Measurements from ENCODE around the gene ZFYVE28.

Gene ZFYVE28

GRCh38 chr4:2300431-2301224, 117.8 kb downstream of the ZFYVE28 start:
- Histone ChIP-seq H3K9me3 (ENCODE audit: control insufficient read depth, insufficient read depth, low read length) (no peaks in the 10 kb centered on the region), H3K4me1 (ENCODE audit: insufficient read depth, low read length) (no peaks in the 10 kb centered on the region)

GRCh38 chr4:2299794-2300193, 118.7 kb downstream of the ZFYVE28 start:
- no peak overlapping the region for H3K9ac ChIP-seq (ENCODE audit: low read depth, low read length)
- no peaks in the 10 kb centered on the region for H3K9me3 ChIP-seq (ENCODE audit: control insufficient read depth, insufficient read depth, low read length)
- no peaks in the 10 kb centered on the region for H3K4me1 ChIP-seq (ENCODE audit: insufficient read depth, low read length)

More at GRCh38 chr4:2300431-2301224, 117.8 kb downstream of the ZFYVE28 start:
- Histone ChIP-seq H3K36me3 (ENCODE audit: insufficient read depth, low read length) (no peaks in the 10 kb centered on the region), H3K9ac (ENCODE audit: low read depth, low read length) (no peak overlapping the region)

GRCh38 chr4:2298532-2298991, 119.9 kb downstream of the ZFYVE28 start:
- Histone ChIP-seq H3K9ac (ENCODE audit: low read depth, low read length) (no peak overlapping the region), H3K36me3 (ENCODE audit: insufficient read depth, low read length) (no peaks in the 10 kb centered on the region), H3K9me3 (ENCODE audit: control insufficient read depth, insufficient read depth, low read length) (no peaks in the 10 kb centered on the region), H3K4me1 (ENCODE audit: insufficient read depth, low read length) (no peaks in the 10 kb centered on the region)

More at GRCh38 chr4:2299794-2300193, 118.7 kb downstream of the ZFYVE28 start:
- H3K36me3 ChIP-seq (ENCODE audit: insufficient read depth, low read length): no peaks in the 10 kb centered on the region

- H3K9me3 ChIP-seq (ENCODE audit: control insufficient read depth, insufficient read depth, low read length): no peaks in the 10 kb centered on the region
- H3K36me3 ChIP-seq (ENCODE audit: insufficient read depth, low read length): no peaks in the 10 kb centered on the region
- H3K4me1 ChIP-seq (ENCODE audit: insufficient read depth, low read length): no peaks in the 10 kb centered on the region
- no peak overlapping the region for H3K9ac ChIP-seq (ENCODE audit: low read depth, low read length)
Measured at GRCh38 chr4:2297606-2298531, 120.6 kb downstream of the ZFYVE28 start.

GRCh38 chr4:2296631-2297601, 121.5 kb downstream of the ZFYVE28 start:
- Histone ChIP-seq H3K36me3 (ENCODE audit: insufficient read depth, low read length) (no peaks in the 10 kb centered on the region), H3K9me3 (ENCODE audit: control insufficient read depth, insufficient read depth, low read length) (no peaks in the 10 kb centered on the region), H3K4me1 (ENCODE audit: insufficient read depth, low read length) (no peaks in the 10 kb centered on the region), H3K9ac (ENCODE audit: low read depth, low read length) (no peak overlapping the region)

DNA sequence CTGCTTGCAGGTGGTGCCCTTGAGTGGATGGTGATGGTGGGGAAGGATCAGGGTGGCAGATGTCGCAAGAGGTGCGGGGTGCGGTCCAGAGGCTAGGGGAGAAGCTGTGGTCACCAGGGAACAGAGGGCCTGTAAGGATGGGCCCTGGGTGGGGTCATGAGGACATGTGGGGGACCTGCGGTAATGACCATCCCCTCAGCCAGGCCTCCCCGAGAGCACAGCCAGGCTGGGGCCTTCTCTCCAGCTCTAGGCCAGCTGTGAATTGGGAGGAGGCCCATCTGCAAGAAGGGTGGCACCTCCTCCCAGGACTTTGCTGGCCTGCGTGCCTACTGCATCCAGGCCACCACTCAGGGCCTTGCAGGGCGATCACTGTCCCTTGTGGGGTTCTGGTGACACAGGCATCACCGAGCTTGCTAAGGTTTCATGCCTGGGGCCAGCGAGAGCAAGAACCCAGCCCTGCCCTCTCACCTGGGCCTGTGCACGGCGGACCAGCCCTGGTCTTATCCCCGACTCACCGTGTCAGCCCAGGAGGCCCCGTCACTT, 122.5 kb downstream of the ZFYVE28 start:
- H3K9me3 ChIP-seq (ENCODE audit: control insufficient read depth, insufficient read depth, low read length): no peaks in the 10 kb centered on the region
- no peak overlapping the region for H3K9ac ChIP-seq (ENCODE audit: low read depth, low read length)

DNA sequence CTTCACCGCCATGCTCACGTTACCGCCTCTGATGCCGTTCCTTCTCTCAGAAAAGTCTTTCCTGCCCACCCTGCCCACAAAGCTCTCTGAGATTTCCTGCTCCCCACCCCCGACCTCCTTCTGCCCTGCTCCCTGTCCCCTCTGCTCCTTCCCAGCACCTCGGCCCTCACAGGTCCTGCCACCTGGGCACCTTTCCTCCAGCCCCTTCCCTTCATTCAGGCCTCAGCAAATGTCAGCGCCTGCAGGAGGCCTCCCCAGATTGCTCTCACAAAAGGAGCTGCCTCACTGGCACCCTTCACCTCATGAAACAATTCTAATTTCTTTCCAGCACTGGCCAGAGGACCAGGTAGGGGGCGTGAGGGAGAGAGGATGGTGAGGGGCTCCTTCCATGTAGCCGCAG, 122.9 kb downstream of the ZFYVE28 start:
- Histone ChIP-seq H3K9me3 (ENCODE audit: control insufficient read depth, insufficient read depth, low read length) (no peaks in the 10 kb centered on the region), H3K4me1 (ENCODE audit: insufficient read depth, low read length) (no peaks in the 10 kb centered on the region), H3K36me3 (ENCODE audit: insufficient read depth, low read length) (no peaks in the 10 kb centered on the region)

More for the DNA sequence above, 122.5 kb downstream of the ZFYVE28 start:
- Histone ChIP-seq H3K36me3 (ENCODE audit: insufficient read depth, low read length) (no peaks in the 10 kb centered on the region), H3K4me1 (ENCODE audit: insufficient read depth, low read length) (no peaks in the 10 kb centered on the region)

GRCh38 chr4:2292646-2293108, 125.8 kb downstream of the ZFYVE28 start:
- H3K9me3 ChIP-seq (ENCODE audit: control insufficient read depth, insufficient read depth, low read length): no peaks in the 10 kb centered on the region
- no peak overlapping the region for H3K9ac ChIP-seq (ENCODE audit: low read depth, low read length)
- H3K36me3 ChIP-seq (ENCODE audit: insufficient read depth, low read length): no peaks in the 10 kb centered on the region
- no peaks in the 10 kb centered on the region for H3K4me1 ChIP-seq (ENCODE audit: insufficient read depth, low read length)

More for the DNA sequence above, 122.9 kb downstream of the ZFYVE28 start:
- H3K9ac ChIP-seq (ENCODE audit: low read depth, low read length): no peak overlapping the region

DNA sequence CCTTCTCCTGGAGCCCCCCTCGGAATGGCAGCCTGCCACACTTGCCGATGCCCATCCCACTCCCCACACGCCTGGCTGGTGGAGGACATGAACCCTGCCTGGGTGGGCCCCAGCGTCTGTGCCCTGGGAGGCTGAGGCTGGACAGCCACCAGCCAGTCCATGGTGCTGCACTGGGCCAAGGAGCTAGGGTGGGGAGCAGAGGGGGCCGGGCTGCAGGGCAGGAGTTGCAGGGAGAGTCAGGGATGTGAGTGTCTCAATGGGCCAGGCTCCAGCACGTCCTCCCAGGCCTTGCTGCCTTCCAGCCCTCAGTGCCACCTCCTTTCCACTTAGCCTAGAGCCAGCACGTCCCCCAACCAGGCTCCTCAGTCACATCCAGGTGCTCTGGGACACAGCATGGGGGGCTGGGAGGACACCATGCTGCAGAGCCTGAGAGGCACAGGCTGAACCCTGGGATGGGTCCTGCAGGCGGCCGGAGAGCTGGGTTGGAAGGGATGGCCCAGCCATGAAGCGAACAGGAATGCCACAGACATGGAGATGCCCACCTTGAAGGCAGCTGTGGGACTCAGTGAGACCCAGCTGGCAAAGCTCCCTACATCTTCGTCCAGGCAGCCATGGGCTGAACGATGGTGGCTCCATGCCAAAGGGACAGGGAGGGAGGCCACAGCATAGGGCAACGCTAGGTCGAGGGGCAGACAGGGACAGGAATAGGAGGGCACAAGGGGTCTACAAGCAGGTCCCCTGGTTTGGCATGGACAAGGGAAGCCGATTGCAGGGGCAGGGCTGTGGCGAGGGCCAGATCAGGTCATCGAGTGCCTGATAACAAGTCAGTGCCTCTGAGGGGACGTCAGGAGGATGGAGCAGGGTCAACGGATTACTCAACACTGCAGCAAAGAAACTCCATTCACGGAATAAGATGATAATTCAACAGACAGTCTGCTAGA, 126.5 kb downstream of the ZFYVE28 start:
- Histone ChIP-seq H3K9ac (ENCODE audit: low read depth, low read length) (no peak overlapping the region), H3K4me1 (ENCODE audit: insufficient read depth, low read length) (no peaks in the 10 kb centered on the region)

DNA sequence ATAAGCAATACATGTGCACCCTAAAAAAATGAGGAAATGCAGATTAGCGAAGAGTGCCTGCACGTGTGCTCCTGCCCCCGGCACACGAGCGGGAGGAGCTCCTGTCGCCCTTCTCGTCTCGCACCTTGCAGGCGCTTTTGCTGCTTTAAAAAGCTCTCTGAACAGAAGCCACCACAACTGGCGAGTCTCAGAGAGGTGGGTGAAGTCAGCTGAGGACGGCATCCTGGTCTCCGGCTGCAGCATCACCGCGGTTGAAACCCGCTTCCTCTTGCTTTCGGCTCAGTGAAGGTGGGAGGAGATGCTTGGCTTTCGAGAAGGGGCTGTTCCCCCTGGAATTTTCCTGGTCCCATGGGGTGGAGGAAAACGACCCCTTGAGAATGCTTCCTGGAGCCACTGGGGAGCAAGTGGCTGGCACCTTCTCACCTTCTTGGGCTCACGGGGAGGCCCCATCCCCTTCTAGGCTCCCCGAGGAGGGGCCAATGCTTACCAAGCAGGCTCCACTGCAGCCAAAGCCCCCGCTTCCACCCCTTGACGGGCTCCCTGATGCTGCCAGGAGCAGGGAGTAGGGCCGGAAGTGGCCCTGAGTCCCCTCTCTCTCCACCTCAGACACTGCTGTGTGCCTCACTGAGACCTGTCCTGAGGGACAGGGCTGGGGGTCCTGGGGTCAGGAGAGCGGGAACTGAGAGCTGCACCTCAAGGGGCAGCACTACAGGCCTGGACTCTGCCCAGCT, 127.3 kb downstream of the ZFYVE28 start:
- H3K9me3 ChIP-seq (ENCODE audit: control insufficient read depth, insufficient read depth, low read length): no peaks in the 10 kb centered on the region
- no peaks in the 10 kb centered on the region for H3K36me3 ChIP-seq (ENCODE audit: insufficient read depth, low read length)
- no peaks in the 10 kb centered on the region for H3K4me1 ChIP-seq (ENCODE audit: insufficient read depth, low read length)
- H3K9ac ChIP-seq (ENCODE audit: low read depth, low read length): no peak overlapping the region

More for the DNA sequence above, 126.5 kb downstream of the ZFYVE28 start:
- Histone ChIP-seq H3K9me3 (ENCODE audit: control insufficient read depth, insufficient read depth, low read length) (no peaks in the 10 kb centered on the region), H3K36me3 (ENCODE audit: insufficient read depth, low read length) (no peaks in the 10 kb centered on the region)

GRCh38 chr4:2290488-2290887, 128.0 kb downstream of the ZFYVE28 start:
- Histone ChIP-seq H3K9ac (ENCODE audit: low read depth, low read length) (no peak overlapping the region), H3K9me3 (ENCODE audit: control insufficient read depth, insufficient read depth, low read length) (no peaks in the 10 kb centered on the region), H3K36me3 (ENCODE audit: insufficient read depth, low read length) (no peaks in the 10 kb centered on the region), H3K4me1 (ENCODE audit: insufficient read depth, low read length) (no peaks in the 10 kb centered on the region)

DNA sequence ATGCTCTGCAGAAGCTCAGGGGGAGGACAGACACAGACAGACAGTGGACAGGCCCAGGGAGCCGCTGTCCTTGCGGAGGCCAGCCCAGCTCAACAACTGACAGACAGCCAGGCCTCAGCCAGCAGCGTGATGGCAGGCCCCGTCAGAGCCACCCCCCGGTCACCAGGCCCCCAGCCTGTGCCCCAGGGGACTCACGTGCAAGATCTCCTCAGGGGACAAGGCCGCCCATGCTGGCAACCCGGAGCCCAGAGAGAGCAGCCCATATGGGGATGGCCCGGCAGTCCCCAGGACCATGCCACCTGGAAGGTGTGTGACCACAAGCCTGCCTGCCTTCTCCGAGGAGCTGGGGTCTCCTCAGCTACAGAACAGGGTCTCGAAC, 128.5 kb downstream of the ZFYVE28 start:
- Histone ChIP-seq H3K9me3 (ENCODE audit: control insufficient read depth, insufficient read depth, low read length) (no peaks in the 10 kb centered on the region), H3K4me1 (ENCODE audit: insufficient read depth, low read length) (no peaks in the 10 kb centered on the region), H3K9ac (ENCODE audit: low read depth, low read length) (no peak overlapping the region)

More for the DNA sequence above, 128.5 kb downstream of the ZFYVE28 start:
- H3K36me3 ChIP-seq (ENCODE audit: insufficient read depth, low read length): no peaks in the 10 kb centered on the region
